ENCODE data around the gene KLK11. TPM values are rescaled to one million over a fixed set of nuclear protein-coding genes. Genes with fewer than 3 reads are reported as not detected.

KLK11 gene
- polyA plus RNA-seq, 3 donors: not detected

DNA sequence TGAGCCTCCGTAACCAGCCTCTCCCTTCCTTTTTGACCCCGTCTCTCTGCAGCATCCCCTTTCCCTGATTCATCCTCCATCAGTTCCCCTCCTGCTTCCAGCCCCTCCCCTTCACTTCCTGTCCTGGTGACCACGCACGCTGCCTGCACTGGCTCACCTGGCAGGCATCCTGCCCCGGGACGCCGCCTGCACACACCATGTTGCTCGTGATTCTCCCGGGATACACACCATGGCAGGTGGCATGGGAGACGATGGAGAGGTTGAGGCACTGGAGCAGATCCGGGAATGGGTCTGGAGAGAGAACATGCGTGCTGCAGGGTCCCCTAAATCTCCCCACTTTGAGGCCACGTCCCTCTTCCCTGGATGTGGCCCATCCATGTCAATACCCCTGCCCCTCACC, 4.2 kb upstream of the KLK11 start:
- DNase-seq: no peak
- H3K9me3 Mint-ChIP-seq: peaks cover 0 to 5% (median 0%) of the 10 kb centered on the region in 7 donors
- H3K4me3 Mint-ChIP-seq: no peak overlapping the region
- H3K27me3 ChIP-seq (ENCODE audit: control insufficient read depth in 2 of 2, insufficient read depth in 2 of 2, low read length in 2 of 2): no peaks in the 10 kb centered on the region
- no peaks in the 10 kb centered on the region for H3K9me3 ChIP-seq (replicated peaks in 1 of 2; ENCODE audit: control insufficient read depth in 1 of 2, insufficient read depth in 1 of 2, low read length in 2 of 2)
- TF ChIP-seq CTCF (IDR thresholded peaks at IDR 0.05): no peak
- H3K4me1 ChIP-seq (ENCODE audit: control insufficient read depth in 1 of 2, insufficient read depth in 2 of 2, low read length in 2 of 2): no peaks in the 10 kb centered on the region
- no peak overlapping the region for H3K27ac ChIP-seq (ENCODE audit: low read depth in 1 of 2, low read length in 2 of 2)
- H3K9ac ChIP-seq (ENCODE audit: insufficient read depth, low read length, poor library complexity, severe bottlenecking): no peak overlapping the region
- WGBS (ENCODE audit: insufficient coverage): 78% methylated on average over 10 of the region's 13 CpGs
- no peaks in the 10 kb centered on the region for H3K4me1 Mint-ChIP-seq
- no peaks in the 10 kb centered on the region for H4K20me1 ChIP-seq (ENCODE audit: insufficient read depth, low read length)
- peak overlapping the region in 1 of 7 donors; percentile 12 for H3K27ac Mint-ChIP-seq
- no peaks in the 10 kb centered on the region for H3K36me3 Mint-ChIP-seq
- H3K79me2 ChIP-seq (ENCODE audit: insufficient read depth, low read length): no peaks in the 10 kb centered on the region
- H3K36me3 ChIP-seq (replicated peaks in 1 of 2; ENCODE audit: control insufficient read depth in 1 of 2, insufficient read depth in 2 of 2, low read length in 2 of 2): no peaks in the 10 kb centered on the region
- intact Hi-C loops (cut with micrococcal nuclease): no loop called here
- H3K4me2 ChIP-seq (replicated peaks; ENCODE audit: extremely low read depth, low read length, poor library complexity, severe bottlenecking): no peak overlapping the region
- H3K4me3 ChIP-seq (replicated peaks in 1 of 3; ENCODE audit: low read depth in 2 of 3, low read length in 3 of 3): no peak overlapping the region
- no peak overlapping the region for H2AFZ ChIP-seq (ENCODE audit: insufficient read depth, low read depth, low read length, poor library complexity, severe bottlenecking)
- peaks cover 16 to 28% (median 21%) of the 10 kb centered on the region in 3 donors for H3K27me3 Mint-ChIP-seq (ENCODE audit: low read depth in 3 of 3)

DNA sequence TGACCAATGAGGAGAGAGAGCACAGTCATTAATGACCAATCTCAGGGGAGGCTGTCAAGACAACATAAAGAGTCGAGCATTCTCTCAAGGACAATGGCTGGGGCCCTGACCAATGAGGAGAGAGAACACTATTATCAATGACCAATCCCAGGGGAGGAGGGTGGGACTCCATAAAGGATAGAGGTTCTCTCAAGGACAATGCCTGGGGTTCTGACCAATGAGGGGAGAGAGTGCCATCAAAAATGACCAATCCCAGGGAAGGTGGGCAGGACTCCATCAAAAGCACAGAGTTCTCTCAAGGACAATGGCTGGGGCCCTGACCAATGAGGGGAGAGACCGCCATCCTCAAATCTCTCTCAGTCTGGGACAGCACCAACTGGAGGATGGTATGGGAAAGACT, 3.3 kb upstream of the KLK11 start:
- Histone ChIP-seq H3K27ac (ENCODE audit: low read depth in 1 of 2, low read length in 2 of 2) (no peak overlapping the region), H3K4me3 (replicated peaks in 1 of 3; ENCODE audit: low read depth in 2 of 3, low read length in 3 of 3) (no peak overlapping the region), H3K79me2 (ENCODE audit: insufficient read depth, low read length) (no peaks in the 10 kb centered on the region), H3K4me1 (ENCODE audit: control insufficient read depth in 1 of 2, insufficient read depth in 2 of 2, low read length in 2 of 2) (no peaks in the 10 kb centered on the region), H4K20me1 (ENCODE audit: insufficient read depth, low read length) (no peaks in the 10 kb centered on the region), H3K27me3 (ENCODE audit: control insufficient read depth in 2 of 2, insufficient read depth in 2 of 2, low read length in 2 of 2) (peaks cover 0 to 3% of the 10 kb centered on the region in 2 donors), H2AFZ (ENCODE audit: insufficient read depth, low read depth, low read length, poor library complexity, severe bottlenecking) (no peak overlapping the region), H3K4me2 (replicated peaks; ENCODE audit: extremely low read depth, low read length, poor library complexity, severe bottlenecking) (no peak overlapping the region), H3K36me3 (replicated peaks in 1 of 2; ENCODE audit: control insufficient read depth in 1 of 2, insufficient read depth in 2 of 2, low read length in 2 of 2) (no peaks in the 10 kb centered on the region), H3K9ac (ENCODE audit: insufficient read depth, low read length, poor library complexity, severe bottlenecking) (no peak overlapping the region), H3K9me3 (replicated peaks in 1 of 2; ENCODE audit: control insufficient read depth in 1 of 2, insufficient read depth in 1 of 2, low read length in 2 of 2) (no peaks in the 10 kb centered on the region)
- WGBS (ENCODE audit: insufficient coverage): 100% methylated on average over 1 of the region's 2 CpGs
- no peak for DNase-seq
- H3K9me3 Mint-ChIP-seq: peaks cover 0 to 5% (median 0%) of the 10 kb centered on the region in 7 donors
- H3K27ac Mint-ChIP-seq: peak overlapping the region in 1 of 7 donors; percentile 42
- intact Hi-C loops (cut with micrococcal nuclease): no loop called here
- TF ChIP-seq CTCF (IDR thresholded peaks at IDR 0.05): no peak
- no peaks in the 10 kb centered on the region for H3K36me3 Mint-ChIP-seq
- peaks cover 17 to 30% (median 20%) of the 10 kb centered on the region in 3 donors for H3K27me3 Mint-ChIP-seq (ENCODE audit: low read depth in 3 of 3)
- H3K4me1 Mint-ChIP-seq: no peaks in the 10 kb centered on the region
- H3K4me3 Mint-ChIP-seq: no peak overlapping the region
